GM21786 (cell line): Measurements from ENCODE around the gene TNS3.

Source experiments
- ATAC-seq: cut with Tn5 transposase; IDR thresholded peaks from one replicate; pipeline ENCODE4 v1.9.1; 2021; ENCODE audit not compliant: unreplicated experiment

The TNS3 gene

GRCh38 chr7:47568547-47568946 lies 13.4 kb downstream of the TNS3 start:
- no peak for ATAC-seq

- ATAC-seq: no peak
These were observed 13.9 kb downstream of the TNS3 start for GRCh38 chr7:47568056-47568455.

GRCh38 chr7:47565640-47566250 lies 16.2 kb downstream of the TNS3 start:
- no peak for ATAC-seq

- no peak for ATAC-seq
These were observed 18.4 kb downstream of the TNS3 start for GRCh38 chr7:47563521-47563920.

GRCh38 chr7:47561715-47562446 lies 20.0 kb downstream of the TNS3 start:
- ATAC-seq: no peak

- no peak for ATAC-seq
These were observed 22.3 kb downstream of the TNS3 start for GRCh38 chr7:47559306-47560220.

GRCh38 chr7:47557694-47558670 lies 23.9 kb downstream of the TNS3 start:
- no peak for ATAC-seq

GRCh38 chr7:47557317-47557693 lies 24.6 kb downstream of the TNS3 start:
- no peak for ATAC-seq

GRCh38 chr7:47556511-47557180 lies 25.3 kb downstream of the TNS3 start:
- ATAC-seq: no peak

GRCh38 chr7:47553309-47553708 lies 28.6 kb downstream of the TNS3 start:
- ATAC-seq: no peak

GRCh38 chr7:47552621-47553020 lies 29.3 kb downstream of the TNS3 start:
- peak; percentile 100 for ATAC-seq

GRCh38 chr7:47551668-47552440 lies 30.1 kb downstream of the TNS3 start:
- ATAC-seq: no peak

- no peak for ATAC-seq
These were observed 31.0 kb downstream of the TNS3 start for GRCh38 chr7:47550788-47551470.

GRCh38 chr7:47549916-47550315 lies 32.0 kb downstream of the TNS3 start:
- ATAC-seq: no peak

- no peak for ATAC-seq
These were observed 32.5 kb downstream of the TNS3 start for GRCh38 chr7:47549397-47549796.

GRCh38 chr7:47548546-47548945 lies 33.4 kb downstream of the TNS3 start:
- ATAC-seq: no peak

GRCh38 chr7:47546733-47547494 lies 35.0 kb downstream of the TNS3 start:
- ATAC-seq: no peak

GRCh38 chr7:47546171-47546570 lies 35.7 kb downstream of the TNS3 start:
- no peak for ATAC-seq
